Stimulated activated CD8-positive, alpha-beta memory T cell treated with anti-CD3 and anti-CD28 coated beads, Interleukin-4, amount 100 ng/mL, for 48 hours (primary cell): ENCODE data around the gene FOXN1.
"Not testable (repeated sequence)": the region's sequence is repeated elsewhere in the genome, so short reads cannot be mapped to it uniquely, and the experiment has no call there.

Experiments
- DNase-seq: peaks from one replicate; pipeline ENCODE4 v3.0.0-alpha.2; 2020

FOXN1 gene

GRCh38 chr17:28505986-28506665, at the start of gene FOXN1:
TSS of gene FOXN1 (plus strand) at chr17:28506348. CDS start at chr17:28523970, 17,622 bp downstream.
- no peak for DNase-seq

- DNase-seq = no peak
These were observed 48.3 kb upstream of the FOXN1 start for GRCh38 chr17:28457890-28458289.

- not testable (repeated sequence) for DNase-seq
These were observed 47.3 kb upstream of the FOXN1 start for GRCh38 chr17:28458881-28459280.

- DNase-seq = no peak
These were observed 45.2 kb upstream of the FOXN1 start for GRCh38 chr17:28460901-28461300.

GRCh38 chr17:28466001-28466400, 40.1 kb upstream of the FOXN1 start:
- DNase-seq = no peak

GRCh38 chr17:28466521-28467048, 39.6 kb upstream of the FOXN1 start:
- no peak for DNase-seq

GRCh38 chr17:28467456-28468025, 38.6 kb upstream of the FOXN1 start:
- no peak for DNase-seq

GRCh38 chr17:28468033-28468735, 38.0 kb upstream of the FOXN1 start:
- DNase-seq = not testable (repeated sequence)

GRCh38 chr17:28468781-28469180, 37.4 kb upstream of the FOXN1 start:
- DNase-seq = no peak

- DNase-seq = no peak
These were observed 36.8 kb upstream of the FOXN1 start for GRCh38 chr17:28469376-28469775.

- no peak for DNase-seq
These were observed 35.8 kb upstream of the FOXN1 start for GRCh38 chr17:28470266-28470913.

- DNase-seq = no peak
These were observed 35.2 kb upstream of the FOXN1 start for GRCh38 chr17:28470914-28471366.

- DNase-seq = no peak
These were observed 34.4 kb upstream of the FOXN1 start for GRCh38 chr17:28471531-28472342.

GRCh38 chr17:28472871-28473497, 33.2 kb upstream of the FOXN1 start:
- no peak for DNase-seq

- no peak for DNase-seq
These were observed 32.6 kb upstream of the FOXN1 start, which contains the start of gene SLC13A2 for GRCh38 chr17:28473542-28473941. TSS of gene SLC13A2 (plus strand) at chr17:28473644. CDS start at chr17:28473713, 69 bp downstream.

GRCh38 chr17:28474111-28474531, 32.0 kb upstream of the FOXN1 start:
- no peak for DNase-seq

- DNase-seq = no peak
These were observed 30.8 kb upstream of the FOXN1 start for GRCh38 chr17:28475151-28475900.

GRCh38 chr17:28476076-28476865, 29.9 kb upstream of the FOXN1 start:
- DNase-seq = peak; percentile 13

- no peak for DNase-seq
These were observed 28.2 kb upstream of the FOXN1 start for GRCh38 chr17:28477928-28478327.
